H1 (cell line): ENCODE results near the gene NUP188. TPM values are rescaled to one million over a fixed set of nuclear protein-coding genes. Genes with fewer than 3 reads are reported as not detected.

Source experiments
- CBX8 ChIP-seq: fragments of 300-800, 300-1000 bp; sonication (generic); IDR thresholded peaks from 2 replicates; pipeline ENCODE4 v1.7.1; 2016; ENCODE audit warnings: low read depth, low read length, borderline replicate concordance
- CHD7 ChIP-seq: fragments of 300-600 bp; sonication (generic); IDR thresholded peaks from 2 replicates; pipeline ENCODE4 v1.7.1; 2012; ENCODE audit warnings: low read length, moderate library complexity, mild to moderate bottlenecking, inconsistent platforms; ENCODE audit not compliant: insufficient replicate concordance
- FOSL1 ChIP-seq: IDR thresholded peaks from 2 replicates; pipeline ENCODE4 v1.6.1; 2011; ENCODE audit warnings: mild to moderate bottlenecking, low read depth, low read length, moderate library complexity; ENCODE audit not compliant: insufficient read depth
- GTF2F1 ChIP-seq: IDR thresholded peaks from 2 replicates; pipeline ENCODE4 v1.6.1; 2012; ENCODE audit warnings: low read depth, low read length, improper control_type of control experiment, borderline replicate concordance
- HDAC2 ChIP-seq, 2 experiments: fragments of 300-600 bp in 1 of 2; sonication (generic) in 1 of 2; IDR thresholded peaks; 2 replicates each; pipeline ENCODE4 v1.6.1; 2011 to 2012; ENCODE audit warnings: low read depth in 2 of 2, low read length in 2 of 2, mild to moderate bottlenecking in 2 of 2, moderate library complexity in 2 of 2, borderline replicate concordance in 1 of 2, inconsistent platforms in 1 of 2
- KDM1A ChIP-seq: fragments of 200-600, 300-600 bp; sonication (generic); IDR thresholded peaks from 2 replicates; pipeline ENCODE4 v1.7.1; 2016; ENCODE audit warnings: mild to moderate bottlenecking, low read length, borderline replicate concordance
- RAD21 ChIP-seq, 2 experiments: IDR thresholded peaks in 1 of 2; conservative IDR thresholded peaks in 1 of 2; 2 replicates each; pipeline ENCODE4 v1.6.1; 2011; ENCODE audit warnings: low read depth in 2 of 2, low read length in 2 of 2, improper control_type of control experiment in 1 of 2, inconsistent platforms in 1 of 2, mild to moderate bottlenecking in 1 of 2, moderate library complexity in 1 of 2
- SP4 ChIP-seq: IDR thresholded peaks from 2 replicates; pipeline ENCODE4 v1.6.1; 2012; ENCODE audit warnings: low read length, inconsistent platforms
- SUZ12 ChIP-seq: fragments of 200-600 bp; sonication (generic); IDR thresholded peaks from 2 replicates; pipeline ENCODE4 v1.6.1; 2012; ENCODE audit warnings: mild to moderate bottlenecking, inconsistent platforms, low read length, moderate library complexity, mixed read lengths
- TEAD4 ChIP-seq: IDR thresholded peaks from 2 replicates; pipeline ENCODE4 v1.6.1; 2012; ENCODE audit warnings: low read depth, low read length, inconsistent platforms, mixed read lengths
- YY1 ChIP-seq: IDR thresholded peaks from 2 replicates; pipeline ENCODE4 v1.6.1; 2011; ENCODE audit warnings: low read depth, mild to moderate bottlenecking, low read length
- polyA plus RNA-seq, 7 experiments: library from polyadenylated mRNA; depleted of rRNA in 3 of 7; stranded (reverse) in 5 of 7; unstranded in 2 of 7; fragments of >200 nt in 5 of 7; fragments of 200-250 nt in 2 of 7; gene quantifications; 1 replicate in 5 of 7; 2 replicates in 1 of 7; 4 replicates in 1 of 7; pipeline versions ENCODE4 v1.2.1 to v1.2.3, GENCODE V29; 2011 to 2013; ENCODE audit warnings: missing spikeins in 2 of 7, mixed read lengths in 2 of 7
- total RNA-seq: library from RNA; stranded (reverse); fragmentation: NEBNext Ultra II Directional; extraction: Animal tissue kit (Norgen Biotek cat#: 25700); gene quantifications from 2 replicates; pipeline ENCODE4 v1.2.1, GENCODE V29; 2021

Gene NUP188
- total and polyA plus RNA-seq, 2 of the 8 experiments (the other 6 are each of a cell fraction or from before 2014, with no cell fraction given), result 90.1 to 111 TPM

- no peak for TF ChIP-seq CHD7
- no peak for TF ChIP-seq SUZ12
- no peak for TF ChIP-seq SP4
- no peak for TF ChIP-seq TEAD4
- no peak for TF ChIP-seq FOSL1
- TF ChIP-seq GTF2F1, result no peak
- no peak for TF ChIP-seq KDM1A
- TF ChIP-seq HDAC2 (IDR thresholded peaks at IDR 0.05; ENCODE audit: borderline replicate concordance in 1 of 2, low read depth in 2 of 2, low read length in 2 of 2), result no peak
- no peak for TF ChIP-seq RAD21 (IDR thresholded peaks at IDR 0.05 in 1 of 2, conservative IDR thresholded peaks at IDR 0.05 in 1 of 2; ENCODE audit: low read depth in 2 of 2, low read length in 2 of 2)
- TF ChIP-seq YY1, result no peak
- no peak for TF ChIP-seq CBX8
These were observed 44.4 kb upstream of the NUP188 start (continued) for GRCh38 chr9:128903079-128903461.
